GM12878 (cell line): ENCODE measurements around the gene KCNC2. TPM values are rescaled to one million over a fixed set of nuclear protein-coding genes. Genes with fewer than 3 reads are reported as not detected.

Experiments used
- ATAC-seq: fragments of 200-7000 bp; cut with Tn5 transposase; 3 replicates; pipeline ENCODE4 v1.9.1; 2020; ENCODE audit warnings: mild to moderate bottlenecking, moderate library complexity
- BruUV-seq: library from RNA; stranded (reverse); fragments of 400-500 nt; replicated peaks from 2 replicates; lab custom pipeline; 2021; lab: Mats Ljungman, UMichigan
- CTCF ChIA-PET: fragments of 300-600 bp; sonication (Branson Sonifier 250); formaldehyde crosslinking; extraction: SDS; loops from one replicate; lab custom pipeline; 2021; ENCODE audit warnings: inconsistent platforms; lab: Yijun Ruan, JAX
- POLR2A ChIA-PET: fragments of 350-600 bp; formaldehyde crosslinking; extraction: SDS; loops from one replicate; lab custom pipeline; 2021; ENCODE audit warnings: inconsistent platforms; lab: Charles Lee
- RAD21 ChIA-PET: fragments of 300-600 bp; sonication (Branson Sonifier 250); formaldehyde crosslinking; loops from one replicate; lab custom pipeline; 2023; ENCODE audit warnings: antibody characterized with exemption; ENCODE audit not compliant: unreplicated experiment; lab: Charles Lee
- SMC1A ChIA-PET: fragments of 300-600 bp; sonication (Branson Sonifier 250); formaldehyde crosslinking; loops from one replicate; lab custom pipeline; 2023; ENCODE audit not compliant: unreplicated experiment, uncharacterized antibody; lab: Charles Lee
- DNase-seq: peaks from one replicate; pipeline ENCODE4 v3.0.0-alpha.2; 2011; ENCODE audit warnings: low read depth, low spot score
- FAIRE-seq: peaks from 3 replicates; lab custom pipeline; 2011; peaks lifted over from hg19 to GRCh38; lab: Jason Lieb, UNC
- H2AFZ ChIP-seq: 2 replicates; pipeline ENCODE4 v1.6.0; 2011; ENCODE audit warnings: low read depth, low read length, control low read depth; ENCODE audit not compliant: control insufficient read depth
- H3K27ac ChIP-seq: 2 replicates; pipeline ENCODE4 v1.5.1; 2011; ENCODE audit warnings: control low read depth; ENCODE audit not compliant: control insufficient read depth, insufficient read depth
- H3K27me3 ChIP-seq, 2 experiments: replicated peaks in 1 of 2; 2 replicates each; pipeline versions ENCODE4 v1.6.0 to v1.6.1; 2011; ENCODE audit warnings: low read length in 1 of 2; ENCODE audit not compliant: control insufficient read depth in 2 of 2, insufficient read depth in 2 of 2
- H3K36me3 ChIP-seq, 2 experiments: 2 replicates each; pipeline ENCODE4 v1.5.1; 2011; ENCODE audit warnings: low read length in 1 of 2; ENCODE audit not compliant: control insufficient read depth in 2 of 2, insufficient read depth in 2 of 2
- H3K4me1 ChIP-seq: 2 replicates; pipeline ENCODE4 v1.6.1; 2011; ENCODE audit warnings: mild to moderate bottlenecking, low read length, moderate library complexity, mixed read lengths; ENCODE audit not compliant: control insufficient read depth, insufficient read depth
- H3K4me2 ChIP-seq: 2 replicates; pipeline ENCODE4 v1.6.0; 2011; ENCODE audit warnings: control low read depth; ENCODE audit not compliant: control insufficient read depth, insufficient read depth
- H3K4me3 ChIP-seq: fragments of 200-600 bp; sonication (generic); 2 replicates; pipeline ENCODE4 v1.5.1; 2016
- H3K79me2 ChIP-seq: 2 replicates; pipeline ENCODE4 v1.6.0; 2011; ENCODE audit warnings: low read length; ENCODE audit not compliant: control insufficient read depth, insufficient read depth
- H3K9ac ChIP-seq: 2 replicates; pipeline ENCODE4 v1.8.0; 2011; ENCODE audit warnings: low read length, control low read depth, mixed read lengths; ENCODE audit not compliant: control insufficient read depth, insufficient read depth
- H3K9me3 ChIP-seq: replicated peaks from 3 replicates; pipeline ENCODE4 v1.5.1; 2011; ENCODE audit warnings: mild to moderate bottlenecking, low read length; ENCODE audit not compliant: control insufficient read depth, insufficient read depth
- H4K20me1 ChIP-seq: 2 replicates; pipeline ENCODE4 v1.6.0; 2011; ENCODE audit not compliant: control insufficient read depth, insufficient read depth
- ATF2 ChIP-seq: IDR thresholded peaks from 2 replicates; pipeline ENCODE4 v1.6.1; 2012; ENCODE audit warnings: low read length, inconsistent platforms
- BCL11A ChIP-seq: IDR thresholded peaks from 2 replicates; pipeline ENCODE4 v1.6.1; 2011; ENCODE audit warnings: low read depth, low read length
- CBX3 ChIP-seq: fragments of 200-600 bp; sonication (generic); IDR thresholded peaks from 2 replicates; pipeline ENCODE4 v1.6.1; 2016; ENCODE audit warnings: low read depth, borderline replicate concordance
- CEBPB ChIP-seq, 2 experiments: fragments of 150-350 bp in 1 of 2; IDR thresholded peaks; 2 replicates each; pipeline ENCODE4 v1.6.1; 2012 to 2014; ENCODE audit warnings: low read depth in 2 of 2, low read length in 2 of 2, borderline replicate concordance in 1 of 2, inconsistent platforms in 1 of 2
- CHD2 ChIP-seq: IDR thresholded peaks from 2 replicates; pipeline ENCODE4 v1.6.1; 2011; ENCODE audit warnings: low read depth, low read length, improper control_type of control experiment, borderline replicate concordance
- EED ChIP-seq: sonication (generic); IDR thresholded peaks from 2 replicates; pipeline ENCODE4 v1.6.1; 2016; ENCODE audit warnings: antibody characterized with exemption, low read depth
- HCFC1 ChIP-seq: fragments of 150-350 bp; IDR thresholded peaks from 2 replicates; pipeline ENCODE4 v1.6.1; 2014; ENCODE audit warnings: low read length
- IRF4 ChIP-seq: IDR thresholded peaks from 2 replicates; pipeline ENCODE4 v1.6.1; 2011; ENCODE audit warnings: low read depth, low read length
- KAT2A ChIP-seq: conservative IDR thresholded peaks from 2 replicates; pipeline ENCODE4 v1.6.1; 2011; ENCODE audit warnings: low read depth, low read length; ENCODE audit not compliant: control insufficient read depth
- KLF5 ChIP-seq: fragments of 450-650 bp; IDR thresholded peaks from 2 replicates; pipeline ENCODE4 v1.6.1; 2014; ENCODE audit warnings: mild to moderate bottlenecking; ENCODE audit not compliant: partially characterized antibody
- NFIC ChIP-seq: IDR thresholded peaks from 2 replicates; pipeline ENCODE4 v1.6.1; 2012; ENCODE audit warnings: low read depth, mild to moderate bottlenecking, inconsistent platforms, low read length, moderate library complexity
- NR2C2 ChIP-seq: IDR thresholded peaks from 2 replicates; pipeline ENCODE4 v1.6.1; 2011; ENCODE audit warnings: borderline replicate concordance, low read depth; ENCODE audit not compliant: control insufficient read depth, insufficient read length
- PML ChIP-seq: IDR thresholded peaks from 2 replicates; pipeline ENCODE4 v1.6.1; 2012; ENCODE audit warnings: low read length, inconsistent platforms
- POU2F2 ChIP-seq: IDR thresholded peaks from 3 replicates; pipeline ENCODE4 v1.6.1; 2011; ENCODE audit warnings: low read depth, mild to moderate bottlenecking, low read length, borderline replicate concordance
- TCF7 ChIP-seq: IDR thresholded peaks from 2 replicates; pipeline ENCODE4 v1.6.1; 2014; ENCODE audit warnings: antibody characterized with exemption, borderline replicate concordance
- YBX1 ChIP-seq: fragments of 450-650 bp; IDR thresholded peaks from 2 replicates; pipeline ENCODE4 v1.6.1; 2016; ENCODE audit warnings: antibody characterized with exemption
- ZBTB4 ChIP-seq: fragments of 450-650 bp; formaldehyde crosslinking; IDR thresholded peaks from 2 replicates; pipeline ENCODE4 v1.4.0; 2022; ENCODE audit warnings: mild to moderate bottlenecking, moderate library complexity
- ZNF207 ChIP-seq: fragments of 450-650 bp; IDR thresholded peaks from 2 replicates; pipeline ENCODE4 v1.6.1; 2014; ENCODE audit warnings: antibody characterized with exemption, mild to moderate bottlenecking, borderline replicate concordance
- WGBS: methylation state at CpG from one replicate; pipeline ENCODE4 v1.1.6; 2016; ENCODE audit warnings: low lambda C conversion rate; ENCODE audit not compliant: insufficient replicate concordance, insufficient coverage; ENCODE audit errors: missing lambda C conversion rate; 5-methylcytosine and 5-hydroxymethylcytosine counted together
- in situ Hi-C: fragments of 300-500 bp; cut with MboI; formaldehyde crosslinking; loops from 9 replicates; pipeline ENCODE4 v1.14.3; 2018; ENCODE audit warnings: mixed read lengths
- intact Hi-C: fragments of 100-400 bp; cut with micrococcal nuclease; formaldehyde crosslinking; loops from one replicate; pipeline ENCODE4 v1.14.2; 2022; ENCODE audit not compliant: unreplicated experiment
- polyA plus RNA-seq, 11 experiments: library from polyadenylated mRNA; depleted of rRNA in 4 of 11; unstranded in 6 of 11; stranded (reverse) in 5 of 11; fragments of >200 nt; fragmentation: Nextera tagmentation in 4 of 11; fragmentation: Illumina TruSeq in 1 of 11; extraction: Ambion mirVana in 4 of 11; extraction: Trizol in 1 of 11; gene quantifications; 1 replicate in 1 of 11; 2 replicates in 10 of 11; pipeline versions ENCODE4 v1.2.1 to v1.2.3, GENCODE V29; 2011 to 2016; ENCODE audit warnings: inconsistent platforms in 2 of 11, missing spikeins in 2 of 11, low read depth in 1 of 11
- total RNA-seq, 4 experiments: library from RNA; depleted of rRNA in 3 of 4; stranded (reverse); fragments of >200 nt in 3 of 4; fragmentation: Illumina TruSeq in 1 of 4; extraction: Trizol in 1 of 4; gene quantifications; 2 replicates each; pipeline versions ENCODE4 v1.2.1 to v1.2.3, GENCODE V29; 2013 to 2021
- TF ChIP-seq, protein P1 (sequence below): fragments of 450-650 bp; formaldehyde crosslinking; IDR thresholded peaks from 2 replicates; pipeline ENCODE4 v1.5.0; 2022; ENCODE audit warnings: mild to moderate bottlenecking, missing genetic modification characterization

KCNC2 gene
- total and polyA plus RNA-seq, 10 of the 15 experiments (the other 5 are each of a cell fraction or from before 2014, with no cell fraction given): 0.03 to 2.3 (median 0.08) TPM; not detected in 7

- SMC1A ChIA-PET: interaction anchor here (1.5 kb wide), 1 partner anchor 11 kb away, joined by 4 read pairs; no protein-coding TSS in a partner anchor
- Histone ChIP-seq H3K9ac (no peak overlapping the region), H3K27ac (no peak overlapping the region), H3K4me3 (no peak overlapping the region), H3K9me3 (no peaks in the 10 kb centered on the region), H3K36me3 (no peaks in the 10 kb centered on the region), H3K79me2 (no peaks in the 10 kb centered on the region), H4K20me1 (no peaks in the 10 kb centered on the region), H3K27me3 (no peaks in the 10 kb centered on the region), H2AFZ (no peak overlapping the region), H3K4me1 (no peaks in the 10 kb centered on the region), H3K4me2 (no peak overlapping the region)
- in situ Hi-C loops: no loop called here
- FAIRE-seq: no peak
- TF ChIP-seq, protein P1, sequence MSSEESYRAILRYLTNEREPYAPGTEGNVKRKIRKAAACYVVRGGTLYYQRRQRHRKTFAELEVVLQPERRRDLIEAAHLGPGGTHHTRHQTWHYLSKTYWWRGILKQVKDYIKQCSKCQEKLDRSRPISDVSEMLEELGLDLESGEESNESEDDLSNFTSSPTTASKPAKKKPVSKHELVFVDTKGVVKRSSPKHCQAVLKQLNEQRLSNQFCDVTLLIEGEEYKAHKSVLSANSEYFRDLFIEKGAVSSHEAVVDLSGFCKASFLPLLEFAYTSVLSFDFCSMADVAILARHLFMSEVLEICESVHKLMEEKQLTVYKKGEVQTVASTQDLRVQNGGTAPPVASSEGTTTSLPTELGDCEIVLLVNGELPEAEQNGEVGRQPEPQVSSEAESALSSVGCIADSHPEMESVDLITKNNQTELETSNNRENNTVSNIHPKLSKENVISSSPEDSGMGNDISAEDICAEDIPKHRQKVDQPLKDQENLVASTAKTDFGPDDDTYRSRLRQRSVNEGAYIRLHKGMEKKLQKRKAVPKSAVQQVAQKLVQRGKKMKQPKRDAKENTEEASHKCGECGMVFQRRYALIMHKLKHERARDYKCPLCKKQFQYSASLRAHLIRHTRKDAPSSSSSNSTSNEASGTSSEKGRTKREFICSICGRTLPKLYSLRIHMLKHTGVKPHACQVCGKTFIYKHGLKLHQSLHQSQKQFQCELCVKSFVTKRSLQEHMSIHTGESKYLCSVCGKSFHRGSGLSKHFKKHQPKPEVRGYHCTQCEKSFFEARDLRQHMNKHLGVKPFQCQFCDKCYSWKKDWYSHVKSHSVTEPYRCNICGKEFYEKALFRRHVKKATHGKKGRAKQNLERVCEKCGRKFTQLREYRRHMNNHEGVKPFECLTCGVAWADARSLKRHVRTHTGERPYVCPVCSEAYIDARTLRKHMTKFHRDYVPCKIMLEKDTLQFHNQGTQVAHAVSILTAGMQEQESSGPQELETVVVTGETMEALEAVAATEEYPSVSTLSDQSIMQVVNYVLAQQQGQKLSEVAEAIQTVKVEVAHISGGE: no peak
- TF ChIP-seq POU2F2 (no peak), HCFC1 (no peak), IRF4 (no peak), PML (no peak), CHD2 (no peak), EED (no peak), TCF7 (no peak), YBX1 (no peak), CEBPB (IDR thresholded peaks at IDR 0.05; ENCODE audit: borderline replicate concordance in 1 of 2, low read depth in 2 of 2, low read length in 2 of 2) (no peak), ZNF207 (no peak), ZBTB4 (CRISPR knock-in tag) (no peak), KLF5 (no peak), KAT2A (no peak), NR2C2 (no peak), ATF2 (no peak), NFIC (no peak), BCL11A (no peak), CBX3 (no peak)
- 43% methylated on average over 3 of the region's 3 CpGs for WGBS
- intact Hi-C loops: no loop called here
- no peak for ATAC-seq
- CTCF ChIA-PET: no interaction called here
- BruUV-seq: no TSS peak
- RAD21 ChIA-PET: no interaction called here
- DNase-seq: no peak
- POLR2A ChIA-PET: no interaction called here
Measured at GRCh38 chr12:75130811-75131210, 78.8 kb downstream of the KCNC2 start.
